Gastroesophageal sphincter (tissue), 4 donors: ENCODE data around the gene MYH10. TPM values are rescaled to one million over a fixed set of nuclear protein-coding genes. Genes with fewer than 3 reads are reported as not detected.

Experiments used
- ATAC-seq: fragments of 150-250 bp; one replicate; pipeline ENCODE4 v1.9.1; 2016; ENCODE audit warnings: mild to moderate bottlenecking, moderate library complexity
- H3K27ac ChIP-seq, 4 donors: fragments of 200-600 bp; sonication (generic) in 3 of 4; 1 replicate in 3 of 4; 2 replicates in 1 of 4; pipeline ENCODE4 v1.5.1; 2016 to 2019
- H3K27me3 ChIP-seq: fragments of 200-600 bp; sonication (generic); one replicate; pipeline ENCODE4 v1.5.1; 2019
- H3K36me3 ChIP-seq, 2 donors: fragments of 200-600 bp; sonication (generic); one replicate each; pipeline ENCODE4 v1.5.1; 2019; ENCODE audit warnings: control low read depth in 1 of 2
- H3K4me1 ChIP-seq, 3 donors: fragments of 200-600 bp; sonication (generic); 1 replicate in 2 of 3; 2 replicates in 1 of 3; pipeline ENCODE4 v1.5.1; 2016 to 2019; ENCODE audit warnings: control low read depth in 2 of 3
- H3K4me3 ChIP-seq, 2 donors: fragments of 200-600 bp; sonication (generic); one replicate each; pipeline ENCODE4 v1.5.1; 2019; ENCODE audit warnings: mild to moderate bottlenecking in 1 of 2, moderate library complexity in 1 of 2
- H3K9me3 ChIP-seq, 3 donors: fragments of 200-600 bp; sonication (generic); one replicate each; pipeline ENCODE4 v1.5.1; 2017 to 2019; ENCODE audit warnings: control low read depth in 2 of 3
- EP300 ChIP-seq: sonication (generic); formaldehyde crosslinking; IDR thresholded peaks from one replicate; pipeline ENCODE4 v1.6.1; 2017; ENCODE audit warnings: antibody characterized with exemption, mild to moderate bottlenecking
- POLR2A ChIP-seq, 2 donors: fragments of 450-650 bp; IDR thresholded peaks; one replicate each; pipeline ENCODE4 v1.6.1; 2017; ENCODE audit warnings: antibody characterized with exemption in 2 of 2, mild to moderate bottlenecking in 2 of 2, moderate library complexity in 1 of 2
- POLR2AphosphoS5 ChIP-seq: sonication (generic); formaldehyde crosslinking; IDR thresholded peaks from one replicate; pipeline ENCODE4 v1.6.1; 2017; ENCODE audit warnings: antibody characterized with exemption
- WGBS, 2 donors: methylation state at CpG; one replicate each; pipeline ENCODE4 v1.1.5; 2018; ENCODE audit warnings: low coverage in 1 of 2; 5-methylcytosine and 5-hydroxymethylcytosine counted together
- total RNA-seq, 4 donors: library from RNA; depleted of rRNA; stranded (reverse); fragments of >200 nt; gene quantifications; one replicate each; pipeline ENCODE4 v1.1.0, GENCODE V29; 2016
- TF ChIP-seq, protein P1 (sequence below), 4 experiments: fragments of 200-600 bp in 2 of 4; fragments of 450-650 bp in 2 of 4; sonication (generic) in 1 of 4; IDR thresholded peaks; one replicate each; pipeline ENCODE4 v1.5.1; 2017 to 2019; ENCODE audit warnings: antibody characterized with exemption in 4 of 4, mild to moderate bottlenecking in 2 of 4, moderate library complexity in 2 of 4

MYH10 gene
- total RNA-seq, 4 donors from 2014 or later: 26.0 to 40.9 (median 34.6) TPM

DNA sequence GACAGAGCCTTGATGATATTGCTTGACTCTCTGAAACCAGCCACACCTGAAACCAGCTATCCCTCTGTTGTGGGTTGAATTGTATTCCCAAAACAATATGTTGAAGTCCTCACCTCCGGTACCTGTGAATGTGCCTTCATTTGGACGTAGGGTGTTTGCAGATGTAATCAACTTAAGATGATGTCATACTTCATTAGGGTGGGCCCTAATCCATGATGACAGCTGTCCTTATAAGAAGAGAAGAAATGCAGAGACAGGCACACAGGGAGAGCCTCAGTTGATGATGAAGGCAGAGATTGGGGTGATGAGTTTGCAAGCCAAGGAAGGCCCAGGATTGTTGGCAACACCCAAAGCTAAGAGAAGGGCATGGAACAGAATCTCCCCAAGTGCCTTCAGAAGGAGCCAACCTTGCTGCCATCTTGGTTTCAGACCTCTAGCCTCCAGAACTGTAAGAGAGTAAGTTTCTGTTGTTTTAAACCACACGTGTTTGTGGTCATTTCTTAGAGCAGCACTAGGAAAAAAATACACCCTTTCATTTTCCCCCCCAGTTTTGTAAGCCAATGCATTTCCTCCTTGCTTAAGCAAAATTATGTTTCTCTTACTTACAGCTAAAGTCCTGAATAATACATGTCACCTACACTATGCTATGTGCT, 29.4 kb upstream of the MYH10 start:
- H3K27me3 ChIP-seq: no peaks in the 10 kb centered on the region
- TF ChIP-seq POLR2AphosphoS5 (no peak), EP300 (no peak), POLR2A (IDR thresholded peaks at IDR 0.05) (no peak)
- TF ChIP-seq, protein P1, sequence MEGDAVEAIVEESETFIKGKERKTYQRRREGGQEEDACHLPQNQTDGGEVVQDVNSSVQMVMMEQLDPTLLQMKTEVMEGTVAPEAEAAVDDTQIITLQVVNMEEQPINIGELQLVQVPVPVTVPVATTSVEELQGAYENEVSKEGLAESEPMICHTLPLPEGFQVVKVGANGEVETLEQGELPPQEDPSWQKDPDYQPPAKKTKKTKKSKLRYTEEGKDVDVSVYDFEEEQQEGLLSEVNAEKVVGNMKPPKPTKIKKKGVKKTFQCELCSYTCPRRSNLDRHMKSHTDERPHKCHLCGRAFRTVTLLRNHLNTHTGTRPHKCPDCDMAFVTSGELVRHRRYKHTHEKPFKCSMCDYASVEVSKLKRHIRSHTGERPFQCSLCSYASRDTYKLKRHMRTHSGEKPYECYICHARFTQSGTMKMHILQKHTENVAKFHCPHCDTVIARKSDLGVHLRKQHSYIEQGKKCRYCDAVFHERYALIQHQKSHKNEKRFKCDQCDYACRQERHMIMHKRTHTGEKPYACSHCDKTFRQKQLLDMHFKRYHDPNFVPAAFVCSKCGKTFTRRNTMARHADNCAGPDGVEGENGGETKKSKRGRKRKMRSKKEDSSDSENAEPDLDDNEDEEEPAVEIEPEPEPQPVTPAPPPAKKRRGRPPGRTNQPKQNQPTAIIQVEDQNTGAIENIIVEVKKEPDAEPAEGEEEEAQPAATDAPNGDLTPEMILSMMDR (IDR thresholded peaks at IDR 0.05): no peak
- H3K9me3 ChIP-seq: peaks cover 0 to 13% (median 0%) of the 10 kb centered on the region in 3 donors
- ATAC-seq: no peak
- H3K4me1 ChIP-seq: no peaks in the 10 kb centered on the region
- H3K27ac ChIP-seq: no peak overlapping the region
- WGBS, 2 donors: 85 to 94% methylated on average over 2 to 3 of the region's 3 CpGs
- no peaks in the 10 kb centered on the region for H3K36me3 ChIP-seq
- no peak overlapping the region for H3K4me3 ChIP-seq

DNA sequence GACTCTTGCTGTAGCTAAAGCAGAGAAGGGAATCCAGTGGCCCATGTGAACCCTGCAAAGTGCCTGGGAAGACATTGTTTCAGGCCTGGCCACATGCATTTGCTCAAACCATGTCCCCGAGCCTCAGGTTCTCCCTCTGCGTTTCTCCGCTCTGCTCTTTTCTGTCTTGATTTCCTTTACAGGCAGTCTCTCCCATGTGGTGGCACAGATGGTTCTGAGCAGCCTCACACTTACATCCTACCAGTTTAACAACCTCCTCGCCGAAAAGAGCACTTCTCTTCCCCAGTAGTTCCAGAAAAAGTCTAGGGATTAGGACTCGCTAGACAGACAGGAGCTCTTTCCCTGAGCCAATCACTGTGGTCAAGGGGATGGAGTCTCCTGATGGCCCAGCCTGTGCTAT, 28.3 kb upstream of the MYH10 start:
- no peak overlapping the region for H3K4me3 ChIP-seq
- no peaks in the 10 kb centered on the region for H3K27me3 ChIP-seq
- no peaks in the 10 kb centered on the region for H3K4me1 ChIP-seq
- WGBS, 2 donors: 88% methylated on average over 4 of the region's 6 CpGs; no CpG with 5 or more reads in 1 of the 2 donors
- no peaks in the 10 kb centered on the region for H3K36me3 ChIP-seq
- H3K9me3 ChIP-seq: peaks cover 0 to 13% (median 0%) of the 10 kb centered on the region in 3 donors
- ATAC-seq: no peak
- no peak for TF ChIP-seq POLR2A (IDR thresholded peaks at IDR 0.05)
- no peak for TF ChIP-seq EP300
- TF ChIP-seq POLR2AphosphoS5: no peak
- TF ChIP-seq, protein P1 (IDR thresholded peaks at IDR 0.05): no peak
- no peak overlapping the region for H3K27ac ChIP-seq

DNA sequence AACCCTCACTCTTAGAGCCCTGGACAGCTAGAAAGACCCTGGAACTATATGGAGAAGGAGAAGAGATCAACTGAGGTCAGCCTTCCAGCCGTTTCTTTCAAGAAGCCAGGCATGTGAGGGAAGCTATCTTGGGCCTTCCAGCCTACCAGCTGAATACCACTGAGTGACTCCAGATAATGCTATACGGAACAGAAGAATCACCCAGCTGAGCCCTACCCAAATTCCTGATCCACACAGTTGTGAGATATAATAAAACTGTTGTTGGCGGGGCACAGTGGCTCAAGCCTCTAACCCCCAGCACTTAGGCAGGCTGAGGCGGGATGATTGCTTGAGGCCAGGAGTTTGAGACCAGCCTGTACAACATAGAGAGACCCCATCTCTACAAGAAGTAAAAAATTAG, 26.2 kb upstream of the MYH10 start:
- Histone ChIP-seq H3K4me3 (no peak overlapping the region), H3K9me3 (peaks cover 0 to 13% (median 0%) of the 10 kb centered on the region in 3 donors), H3K4me1 (no peaks in the 10 kb centered on the region), H3K27me3 (no peaks in the 10 kb centered on the region), H3K27ac (no peak overlapping the region), H3K36me3 (no peaks in the 10 kb centered on the region)
- TF ChIP-seq POLR2AphosphoS5 (no peak), EP300 (no peak), POLR2A (IDR thresholded peaks at IDR 0.05) (no peak)
- TF ChIP-seq, protein P1 (IDR thresholded peaks at IDR 0.05): no peak
- 80 to 100% methylated on average over 1 to 2 of the region's 4 CpGs for WGBS, 2 donors
- no peak for ATAC-seq

DNA sequence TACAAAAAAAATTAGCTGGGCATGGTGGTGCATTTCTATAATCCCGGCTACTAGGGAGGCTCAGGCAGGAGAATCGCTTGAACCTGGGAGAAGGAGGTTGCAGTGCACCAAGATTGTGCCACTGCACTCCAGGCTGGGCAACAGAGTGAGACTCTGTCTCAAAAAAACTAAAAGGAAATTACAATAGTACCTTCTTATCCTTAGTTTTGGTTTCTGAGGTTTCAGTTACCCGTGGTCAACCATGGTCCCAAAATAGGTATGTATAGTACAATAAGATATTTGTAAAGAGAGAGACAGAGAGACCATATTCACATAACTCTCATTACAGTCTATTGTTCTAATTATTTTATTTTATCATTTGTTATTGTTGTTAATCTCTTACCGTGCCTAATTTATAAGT, 24.3 kb upstream of the MYH10 start:
- no peak for ATAC-seq
- TF ChIP-seq, protein P1 (IDR thresholded peaks at IDR 0.05): no peak
- TF ChIP-seq POLR2AphosphoS5 (no peak), EP300 (no peak), POLR2A (IDR thresholded peaks at IDR 0.05) (no peak)
- 86 to 91% methylated on average over 4 of the region's 4 CpGs for WGBS, 2 donors

DNA sequence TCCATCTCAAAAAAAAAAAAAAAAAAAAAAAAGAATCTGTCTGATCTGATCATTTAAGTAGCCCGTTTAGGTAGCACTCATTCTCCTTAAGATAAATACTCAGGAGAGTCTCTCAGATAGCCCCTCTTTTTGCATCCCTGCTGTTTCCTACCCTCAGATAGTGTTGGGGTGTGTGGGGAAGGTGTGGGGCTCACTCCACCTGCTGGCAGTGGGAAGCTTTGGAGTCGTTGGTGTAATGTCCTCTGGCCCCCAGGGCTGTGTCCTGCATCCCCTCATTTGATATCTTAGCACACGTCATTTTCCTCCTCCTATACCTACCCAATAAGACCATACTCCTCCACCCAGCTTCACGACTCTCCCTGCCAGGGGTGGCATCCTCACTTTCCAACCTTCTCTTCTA, 20.5 kb upstream of the MYH10 start:
- 55 to 65% methylated on average over 3 to 4 of the region's 4 CpGs for WGBS, 2 donors
- H3K4me3 ChIP-seq: no peak overlapping the region
- TF ChIP-seq, protein P1 (IDR thresholded peaks at IDR 0.05): no peak
- TF ChIP-seq POLR2A (IDR thresholded peaks at IDR 0.05): no peak
- TF ChIP-seq EP300: no peak
- TF ChIP-seq POLR2AphosphoS5: no peak
- H3K9me3 ChIP-seq: peaks cover 0 to 1% (median 0%) of the 10 kb centered on the region in 3 donors
- no peaks in the 10 kb centered on the region for H3K27me3 ChIP-seq
- H3K4me1 ChIP-seq: no peaks in the 10 kb centered on the region
- ATAC-seq: no peak
- no peaks in the 10 kb centered on the region for H3K36me3 ChIP-seq
- no peak overlapping the region for H3K27ac ChIP-seq

More for the DNA sequence above, 24.3 kb upstream of the MYH10 start:
- H3K4me3 ChIP-seq: no peak overlapping the region
- H3K9me3 ChIP-seq: peaks cover 0 to 13% (median 0%) of the 10 kb centered on the region in 3 donors
- no peaks in the 10 kb centered on the region for H3K27me3 ChIP-seq
- H3K36me3 ChIP-seq: no peaks in the 10 kb centered on the region
- H3K4me1 ChIP-seq: no peaks in the 10 kb centered on the region
- no peak overlapping the region for H3K27ac ChIP-seq
